Calu3 (cell line): ENCODE measurements around the gene HSD3B7. TPM values are rescaled to one million over a fixed set of nuclear protein-coding genes. Genes with fewer than 3 reads are reported as not detected.

Experiments used
- BruUV-seq: library from RNA; stranded (reverse); fragments of 400-500 nt; replicated peaks from 2 replicates; lab custom pipeline; 2021; lab: Mats Ljungman, UMichigan
- CTCF ChIA-PET: fragments of 300-600 bp; sonication (Branson Sonifier 250); formaldehyde crosslinking; loops from one replicate; lab custom pipeline; 2022; ENCODE audit warnings: antibody characterized with exemption; lab: Charles Lee
- DNase-seq: peaks from one replicate; pipeline ENCODE4 v3.0.0; 2022
- H3K27ac Mint-ChIP-seq: one replicate; pipeline ENCODE4 v1.8.0; 2022; ENCODE audit warnings: mixed read lengths; ENCODE audit not compliant: unreplicated experiment
- H3K27me3 Mint-ChIP-seq: one replicate; pipeline ENCODE4 v1.8.0; 2022; ENCODE audit warnings: mixed read lengths; ENCODE audit not compliant: unreplicated experiment
- H3K36me3 Mint-ChIP-seq: one replicate; pipeline ENCODE4 v1.8.0; 2022; ENCODE audit warnings: mild to moderate bottlenecking, moderate library complexity, mixed read lengths; ENCODE audit not compliant: insufficient read depth, unreplicated experiment
- H3K4me1 Mint-ChIP-seq: one replicate; pipeline ENCODE4 v1.8.0; 2022; ENCODE audit warnings: mild to moderate bottlenecking, low read depth, mixed read lengths; ENCODE audit not compliant: unreplicated experiment
- H3K4me3 Mint-ChIP-seq: one replicate; pipeline ENCODE4 v1.8.0; 2022; ENCODE audit warnings: mild to moderate bottlenecking, low read depth, moderate library complexity, mixed read lengths; ENCODE audit not compliant: unreplicated experiment
- H3K9me3 Mint-ChIP-seq: one replicate; pipeline ENCODE4 v1.8.0; 2022; ENCODE audit warnings: low read depth, mixed read lengths; ENCODE audit not compliant: unreplicated experiment
- intact Hi-C: fragments of 100-400 bp; cut with micrococcal nuclease; formaldehyde crosslinking; loops from one replicate; pipeline ENCODE4 v1.10.0; 2022; ENCODE audit not compliant: unreplicated experiment
- total RNA-seq: library from RNA; stranded (reverse); gene quantifications from 2 replicates; pipeline ENCODE4 v1.2.3, GENCODE V29; 2022
- TF ChIP-seq, protein P1 (sequence below): fragments of 200-600 bp; IDR thresholded peaks from one replicate; pipeline ENCODE4 v1.8.0; 2022; ENCODE audit warnings: antibody characterized with exemption; ENCODE audit not compliant: unreplicated experiment

The HSD3B7 gene
- total RNA-seq, 1 experiment from 2014 or later: 25.3 TPM

DNA sequence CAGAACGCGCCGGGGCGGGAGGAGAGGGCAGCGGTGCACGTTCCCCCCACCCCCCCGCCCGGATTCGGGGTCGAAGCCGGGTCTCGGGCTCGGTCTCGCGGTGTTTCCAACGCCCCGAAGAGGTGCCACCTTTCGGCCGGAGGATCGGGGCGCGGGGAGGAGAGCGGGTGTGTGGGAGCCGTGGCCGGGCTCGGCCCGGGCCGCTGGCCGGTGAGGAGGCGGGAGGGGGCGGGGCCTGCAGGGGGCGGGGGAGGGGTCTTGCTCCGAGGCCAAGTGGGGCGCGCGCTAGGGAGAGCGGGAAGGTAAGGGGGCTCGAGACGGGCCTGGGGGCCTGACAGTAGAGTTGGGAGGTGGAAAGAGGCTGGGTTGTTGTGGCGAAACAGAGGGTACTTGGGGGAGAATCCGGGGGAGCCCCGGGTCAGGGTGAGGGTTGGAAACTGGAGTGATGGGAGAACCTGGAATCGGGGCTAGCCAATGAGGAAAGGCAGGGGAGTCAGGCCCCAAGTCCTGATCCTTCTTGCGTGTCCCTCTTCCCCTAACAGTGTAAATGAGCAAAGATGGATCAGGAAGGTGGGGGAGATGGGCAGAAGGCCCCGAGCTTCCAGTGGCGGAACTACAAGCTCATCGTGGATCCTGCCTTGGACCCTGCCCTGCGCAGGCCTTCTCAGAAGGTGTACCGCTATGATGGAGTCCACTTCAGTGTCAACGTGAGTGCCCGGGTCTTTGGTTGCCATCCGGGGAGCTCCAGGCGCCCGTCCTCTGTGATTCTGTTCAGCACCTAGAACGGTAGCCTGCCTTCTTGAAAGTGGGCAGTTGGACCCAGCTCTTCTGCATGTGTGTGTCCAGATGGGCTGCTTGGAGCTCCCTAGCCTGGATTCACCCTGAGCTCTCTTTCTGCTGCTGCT, 26.6 kb upstream of the HSD3B7 start:
- peak; percentile 76 for DNase-seq
- Mint-ChIP-seq H3K9me3 (no peaks in the 10 kb centered on the region), H3K27ac (peak overlapping the region; percentile 85), H3K4me1 (peaks cover 26% of the 10 kb centered on the region), H3K27me3 (no peaks in the 10 kb centered on the region), H3K36me3 (peaks cover 58% of the 10 kb centered on the region), H3K4me3 (peak overlapping the region; percentile 87)
- CTCF ChIA-PET: interaction anchor here (1.0 kb wide), 1 partner anchor 10 kb away, joined by 3 read pairs; no protein-coding TSS in a partner anchor
- BruUV-seq: no TSS peak
- TF ChIP-seq, protein P1, sequence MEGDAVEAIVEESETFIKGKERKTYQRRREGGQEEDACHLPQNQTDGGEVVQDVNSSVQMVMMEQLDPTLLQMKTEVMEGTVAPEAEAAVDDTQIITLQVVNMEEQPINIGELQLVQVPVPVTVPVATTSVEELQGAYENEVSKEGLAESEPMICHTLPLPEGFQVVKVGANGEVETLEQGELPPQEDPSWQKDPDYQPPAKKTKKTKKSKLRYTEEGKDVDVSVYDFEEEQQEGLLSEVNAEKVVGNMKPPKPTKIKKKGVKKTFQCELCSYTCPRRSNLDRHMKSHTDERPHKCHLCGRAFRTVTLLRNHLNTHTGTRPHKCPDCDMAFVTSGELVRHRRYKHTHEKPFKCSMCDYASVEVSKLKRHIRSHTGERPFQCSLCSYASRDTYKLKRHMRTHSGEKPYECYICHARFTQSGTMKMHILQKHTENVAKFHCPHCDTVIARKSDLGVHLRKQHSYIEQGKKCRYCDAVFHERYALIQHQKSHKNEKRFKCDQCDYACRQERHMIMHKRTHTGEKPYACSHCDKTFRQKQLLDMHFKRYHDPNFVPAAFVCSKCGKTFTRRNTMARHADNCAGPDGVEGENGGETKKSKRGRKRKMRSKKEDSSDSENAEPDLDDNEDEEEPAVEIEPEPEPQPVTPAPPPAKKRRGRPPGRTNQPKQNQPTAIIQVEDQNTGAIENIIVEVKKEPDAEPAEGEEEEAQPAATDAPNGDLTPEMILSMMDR: no peak
- intact Hi-C loops: loop anchor here (10.0 kb wide), 1 partner anchor 906 kb away; no protein-coding TSS in a partner anchor

DNA sequence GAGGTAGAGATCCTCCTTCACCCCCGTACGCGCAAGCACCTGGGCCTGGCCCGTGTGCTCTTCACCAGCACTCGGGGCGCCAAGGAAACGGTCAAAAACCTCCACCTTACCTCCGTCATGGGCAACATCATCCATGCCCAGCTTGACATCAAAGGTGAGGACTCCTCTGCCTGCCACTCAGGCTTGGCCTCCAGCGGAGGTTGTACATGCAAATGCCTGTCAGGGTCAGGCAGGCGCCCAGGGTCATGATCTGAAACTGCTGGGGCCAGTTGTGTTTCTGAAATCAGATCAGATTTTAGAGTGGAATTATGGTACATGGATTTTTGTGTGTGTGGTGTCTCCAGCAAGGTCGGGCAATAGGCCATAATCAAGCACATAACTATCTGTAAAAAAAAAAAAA, 23.6 kb upstream of the HSD3B7 start:
- no peaks in the 10 kb centered on the region for H3K27me3 Mint-ChIP-seq
- H3K9me3 Mint-ChIP-seq: no peaks in the 10 kb centered on the region
- no TSS peak for BruUV-seq
- no peak for DNase-seq
- H3K27ac Mint-ChIP-seq: no peak overlapping the region
- TF ChIP-seq, protein P1: no peak
- H3K4me3 Mint-ChIP-seq: no peak overlapping the region
- CTCF ChIA-PET: interaction anchor here (0.7 kb wide), 1 partner anchor 448 kb away, joined by 4 read pairs; no protein-coding TSS in a partner anchor
- peaks cover 23% of the 10 kb centered on the region for H3K4me1 Mint-ChIP-seq
- intact Hi-C loops: no loop called here
- peaks cover 72% of the 10 kb centered on the region for H3K36me3 Mint-ChIP-seq

DNA sequence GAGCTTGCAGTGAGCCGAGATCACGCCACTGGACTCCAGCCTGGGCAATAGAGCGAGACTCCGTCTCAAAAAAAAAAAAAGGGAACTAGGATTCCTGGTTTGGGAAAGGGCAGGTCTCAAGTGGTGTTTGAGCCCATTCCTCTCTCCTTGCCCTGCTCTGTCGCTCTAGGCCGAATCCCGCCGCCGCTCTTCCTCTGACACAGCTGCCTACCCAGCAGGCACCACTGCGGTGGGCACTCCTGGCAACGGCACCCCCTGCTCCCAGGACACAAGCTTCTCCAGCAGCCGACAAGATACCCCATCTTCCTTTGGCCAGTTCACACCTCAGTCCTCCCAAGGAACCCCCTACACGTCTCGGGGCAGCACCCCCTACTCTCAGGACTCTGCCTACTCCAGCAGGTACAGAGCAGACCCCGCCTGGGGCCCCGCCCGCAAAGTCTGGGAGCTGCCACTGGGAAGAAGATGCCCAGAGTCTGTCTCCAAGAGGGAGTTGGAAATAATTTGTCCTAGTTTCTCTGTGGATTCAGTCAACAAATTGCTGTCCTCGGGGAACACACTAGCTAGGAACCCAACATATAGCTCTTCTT, 21.0 kb upstream of the HSD3B7 start:
- Mint-ChIP-seq H3K36me3 (peaks cover 71% of the 10 kb centered on the region), H3K27me3 (no peaks in the 10 kb centered on the region)
- intact Hi-C loops: no loop called here

DNA sequence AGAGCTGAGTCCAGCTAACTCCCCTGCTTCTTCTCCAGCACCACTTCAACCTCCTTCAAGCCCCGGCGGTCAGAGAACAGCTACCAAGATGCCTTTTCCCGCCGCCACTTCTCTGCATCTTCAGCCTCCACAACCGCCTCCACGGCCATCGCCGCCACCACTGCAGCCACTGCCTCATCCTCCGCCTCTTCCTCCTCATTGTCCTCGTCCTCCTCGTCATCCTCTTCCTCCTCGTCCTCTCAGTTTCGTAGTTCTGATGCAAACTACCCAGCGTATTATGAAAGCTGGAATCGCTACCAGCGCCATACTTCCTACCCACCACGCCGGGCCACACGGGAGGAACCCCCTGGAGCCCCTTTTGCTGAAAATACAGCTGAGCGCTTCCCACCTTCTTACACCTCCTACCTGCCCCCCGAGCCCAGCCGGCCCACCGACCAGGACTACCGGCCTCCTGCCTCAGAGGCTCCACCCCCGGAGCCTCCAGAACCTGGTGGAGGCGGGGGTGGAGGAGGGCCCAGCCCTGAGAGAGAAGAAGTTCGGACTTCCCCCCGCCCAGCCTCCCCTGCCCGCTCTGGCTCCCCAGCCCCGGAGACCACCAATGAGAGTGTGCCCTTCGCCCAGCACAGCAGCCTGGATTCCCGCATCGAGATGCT, 20.3 kb upstream of the HSD3B7 start:
- peaks cover 72% of the 10 kb centered on the region for H3K36me3 Mint-ChIP-seq
- H3K27me3 Mint-ChIP-seq: no peaks in the 10 kb centered on the region
- BruUV-seq: no TSS peak
- CTCF ChIA-PET: no interaction called here
- H3K9me3 Mint-ChIP-seq: no peaks in the 10 kb centered on the region
- no peak for DNase-seq
- peaks cover 7% of the 10 kb centered on the region for H3K4me1 Mint-ChIP-seq
- intact Hi-C loops: no loop called here
- TF ChIP-seq, protein P1: no peak
- no peak overlapping the region for H3K27ac Mint-ChIP-seq
- H3K4me3 Mint-ChIP-seq: no peak overlapping the region

More for the DNA sequence above, 21.0 kb upstream of the HSD3B7 start:
- no peak for DNase-seq
- Mint-ChIP-seq H3K27ac (no peak overlapping the region), H3K4me1 (peaks cover 14% of the 10 kb centered on the region), H3K9me3 (no peaks in the 10 kb centered on the region), H3K4me3 (no peak overlapping the region)
- TF ChIP-seq, protein P1: no peak
- CTCF ChIA-PET: no interaction called here
- no TSS peak for BruUV-seq
